OCI-LY3 (cell line): ENCODE measurements around the gene GTF2H1.

Source experiments
- EZH2phosphoT487 ChIP-seq: fragments of 200-600 bp; shearing (Covaris generic); IDR thresholded peaks from 2 replicates; pipeline ENCODE4 v1.6.1; 2018; ENCODE audit warnings: antibody characterized with exemption, mixed run types, low read depth
- TF ChIP-seq, protein P1 (sequence below): fragments of 200-600, 300-600 bp; sonication (generic); IDR thresholded peaks from 2 replicates; pipeline ENCODE4 v1.5.1; 2014; ENCODE audit warnings: antibody characterized with exemption, low read length, low read depth

DNA sequence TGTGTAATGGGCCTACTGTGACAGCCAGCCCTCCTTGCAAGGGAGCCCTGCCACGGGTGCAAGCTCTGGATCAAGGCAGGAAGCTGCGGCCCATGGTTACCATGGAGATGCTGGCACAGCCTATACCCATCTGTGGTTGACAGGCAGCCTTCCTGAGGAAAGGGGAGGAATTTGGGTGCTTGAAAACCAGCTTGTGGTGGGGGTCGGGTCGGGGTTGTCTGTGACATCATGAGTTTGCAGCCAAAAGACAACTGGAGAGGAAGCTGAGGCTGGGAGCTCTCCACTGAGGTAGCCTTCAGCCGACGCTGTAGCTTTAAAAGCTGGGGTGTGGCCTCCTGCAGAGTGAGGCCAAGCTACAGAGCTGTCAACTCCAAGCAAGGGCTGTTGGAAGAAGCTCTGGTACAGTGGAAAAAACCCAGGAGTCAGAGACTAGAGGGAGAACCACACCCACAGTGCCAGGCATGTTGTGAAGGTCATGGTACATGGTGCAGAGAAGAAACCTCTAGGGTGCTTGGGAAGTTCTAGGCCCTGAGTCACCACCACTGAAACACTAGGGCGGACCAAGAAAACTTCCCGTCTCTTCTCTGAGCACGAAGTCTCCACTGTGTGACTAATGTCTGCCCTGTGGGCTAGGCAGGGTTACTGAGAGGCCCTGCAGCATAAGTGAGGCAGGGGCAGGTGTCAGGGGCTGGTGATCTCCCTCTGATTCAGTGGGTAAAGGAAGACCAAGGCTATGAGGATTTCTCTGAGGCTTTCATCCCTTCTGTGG, 61.2 kb downstream of the GTF2H1 start:
- TF ChIP-seq, protein P1, sequence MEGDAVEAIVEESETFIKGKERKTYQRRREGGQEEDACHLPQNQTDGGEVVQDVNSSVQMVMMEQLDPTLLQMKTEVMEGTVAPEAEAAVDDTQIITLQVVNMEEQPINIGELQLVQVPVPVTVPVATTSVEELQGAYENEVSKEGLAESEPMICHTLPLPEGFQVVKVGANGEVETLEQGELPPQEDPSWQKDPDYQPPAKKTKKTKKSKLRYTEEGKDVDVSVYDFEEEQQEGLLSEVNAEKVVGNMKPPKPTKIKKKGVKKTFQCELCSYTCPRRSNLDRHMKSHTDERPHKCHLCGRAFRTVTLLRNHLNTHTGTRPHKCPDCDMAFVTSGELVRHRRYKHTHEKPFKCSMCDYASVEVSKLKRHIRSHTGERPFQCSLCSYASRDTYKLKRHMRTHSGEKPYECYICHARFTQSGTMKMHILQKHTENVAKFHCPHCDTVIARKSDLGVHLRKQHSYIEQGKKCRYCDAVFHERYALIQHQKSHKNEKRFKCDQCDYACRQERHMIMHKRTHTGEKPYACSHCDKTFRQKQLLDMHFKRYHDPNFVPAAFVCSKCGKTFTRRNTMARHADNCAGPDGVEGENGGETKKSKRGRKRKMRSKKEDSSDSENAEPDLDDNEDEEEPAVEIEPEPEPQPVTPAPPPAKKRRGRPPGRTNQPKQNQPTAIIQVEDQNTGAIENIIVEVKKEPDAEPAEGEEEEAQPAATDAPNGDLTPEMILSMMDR: no peak
- TF ChIP-seq EZH2phosphoT487: no peak
